Measurements from ENCODE around the gene OLFM2. TPM values are rescaled to one million over a fixed set of nuclear protein-coding genes. Genes with fewer than 3 reads are reported as not detected.
"Not testable (repeated sequence)": the region's sequence is repeated elsewhere in the genome, so short reads cannot be mapped to it uniquely, and the experiment has no call there.

Gene OLFM2
- total RNA-seq, 1 donor from 2014 or later, result 11.4 TPM

GRCh38 chr19:9848762-9849161 is 87.6 kb downstream of the OLFM2 start:
- Histone ChIP-seq H3K4me1 (peaks cover 11% of the 10 kb centered on the region), H3F3A (ENCODE audit: low read depth) (no peaks in the 10 kb centered on the region), H3K9me3 (ENCODE audit: low read depth) (no peaks in the 10 kb centered on the region), H3K27me3 (no peaks in the 10 kb centered on the region), H3K4me3 (no peak overlapping the region), H2AFZ (replicated peaks) (no peak overlapping the region), H3K36me3 (no peaks in the 10 kb centered on the region), H3K79me2 (ENCODE audit: low read depth) (no peaks in the 10 kb centered on the region), H3K4me2 (no peak overlapping the region), H3K27ac (no peak overlapping the region), H3K9ac (no peak overlapping the region), H4K20me1 (ENCODE audit: low read depth) (peaks cover 28% of the 10 kb centered on the region)
- DNase-seq (ENCODE audit: low spot score), result no peak
- Mint-ChIP-seq H3K4me1 (no peaks in the 10 kb centered on the region), H3K27me3 (ENCODE audit: insufficient read depth, low read depth) (no peaks in the 10 kb centered on the region), H3K36me3 (peaks cover 11% of the 10 kb centered on the region), H3K27ac (no peak overlapping the region), H3K9me3 (no peaks in the 10 kb centered on the region), H3K4me3 (no peak overlapping the region)
- no peak for TF ChIP-seq EZH2phosphoT487 (IDR thresholded peaks at IDR 0.05)
- no peak for TF ChIP-seq EZH2 (IDR thresholded peaks at IDR 0.05)
- no peak for TF ChIP-seq CTCF (IDR thresholded peaks at IDR 0.05)

GRCh38 chr19:9848060-9848459 is 88.3 kb downstream of the OLFM2 start:
- no peaks in the 10 kb centered on the region for H3K79me2 ChIP-seq (ENCODE audit: low read depth)
- peak; percentile 65 for DNase-seq (ENCODE audit: low spot score)
- peaks cover 28% of the 10 kb centered on the region for H4K20me1 ChIP-seq (ENCODE audit: low read depth)
- no peak overlapping the region for H3K4me3 Mint-ChIP-seq
- no peak overlapping the region for H3K27ac Mint-ChIP-seq
- H2AFZ ChIP-seq (replicated peaks), result no peak overlapping the region
- H3K9me3 ChIP-seq (ENCODE audit: low read depth), result no peaks in the 10 kb centered on the region
- H3K36me3 ChIP-seq, result no peaks in the 10 kb centered on the region
- H3K4me1 Mint-ChIP-seq, result no peaks in the 10 kb centered on the region
- no peaks in the 10 kb centered on the region for H3K9me3 Mint-ChIP-seq
- no peaks in the 10 kb centered on the region for H3K27me3 Mint-ChIP-seq (ENCODE audit: insufficient read depth, low read depth)
- TF ChIP-seq CTCF (IDR thresholded peaks at IDR 0.05) (peak; percentile 73), EZH2phosphoT487 (IDR thresholded peaks at IDR 0.05) (no peak), EZH2 (IDR thresholded peaks at IDR 0.05) (no peak)
- H3K9ac ChIP-seq, result no peak overlapping the region
- H3K36me3 Mint-ChIP-seq, result peaks cover 13% of the 10 kb centered on the region
- H3K27me3 ChIP-seq, result no peaks in the 10 kb centered on the region
- H3K4me1 ChIP-seq, result peaks cover 11% of the 10 kb centered on the region
- no peak overlapping the region for H3K4me3 ChIP-seq
- no peaks in the 10 kb centered on the region for H3F3A ChIP-seq (ENCODE audit: low read depth)
- no peak overlapping the region for H3K4me2 ChIP-seq
- no peak overlapping the region for H3K27ac ChIP-seq

DNA sequence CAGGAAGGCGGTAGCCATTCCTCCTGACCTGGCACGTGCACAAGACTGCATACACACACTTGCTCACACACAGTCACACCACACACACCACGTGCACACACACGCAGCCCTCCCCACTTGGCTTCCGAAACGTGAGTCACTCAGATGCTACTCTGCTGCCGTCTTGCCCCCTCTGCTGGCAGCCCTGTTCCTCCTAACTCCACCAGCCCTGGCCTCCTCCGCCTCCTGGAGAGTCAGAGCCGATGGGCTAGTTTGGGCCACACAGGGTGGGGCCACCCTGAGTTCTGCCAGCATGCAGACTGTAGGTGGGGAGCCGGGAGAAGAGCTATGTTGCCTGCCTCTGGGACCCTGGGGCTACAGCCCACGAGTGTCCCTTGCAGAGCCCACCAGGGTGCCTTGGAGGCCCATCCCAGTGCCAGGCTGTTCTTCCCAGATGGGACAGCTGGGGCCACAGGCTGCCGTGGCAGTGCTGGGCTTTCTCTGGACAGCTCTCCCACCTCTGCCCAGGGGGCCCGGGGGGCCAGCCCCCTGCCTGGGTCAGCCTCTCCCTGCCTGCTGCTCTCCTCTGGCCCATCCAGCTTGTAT is 89.1 kb downstream of the OLFM2 start:
- no peak overlapping the region for H3K27ac Mint-ChIP-seq
- H3K4me2 ChIP-seq, result no peak overlapping the region
- H3K79me2 ChIP-seq (ENCODE audit: low read depth), result no peaks in the 10 kb centered on the region
- no peaks in the 10 kb centered on the region for H3K27me3 Mint-ChIP-seq (ENCODE audit: insufficient read depth, low read depth)
- H3K36me3 ChIP-seq, result no peaks in the 10 kb centered on the region
- peak; percentile 56 for DNase-seq (ENCODE audit: low spot score)
- H4K20me1 ChIP-seq (ENCODE audit: low read depth), result peaks cover 28% of the 10 kb centered on the region
- TF ChIP-seq CTCF (IDR thresholded peaks at IDR 0.05) (peak; percentile 48), EZH2phosphoT487 (IDR thresholded peaks at IDR 0.05) (no peak)
- no peak overlapping the region for H3K9ac ChIP-seq
- H3K27ac ChIP-seq, result no peak overlapping the region
- no peaks in the 10 kb centered on the region for H3K9me3 ChIP-seq (ENCODE audit: low read depth)
- no peaks in the 10 kb centered on the region for H3K4me1 Mint-ChIP-seq
- H3F3A ChIP-seq (ENCODE audit: low read depth), result no peaks in the 10 kb centered on the region
- no peaks in the 10 kb centered on the region for H3K9me3 Mint-ChIP-seq
- peaks cover 13% of the 10 kb centered on the region for H3K36me3 Mint-ChIP-seq
- no peak overlapping the region for H3K4me3 Mint-ChIP-seq
- no peak overlapping the region for H3K4me3 ChIP-seq
- H3K27me3 ChIP-seq, result no peaks in the 10 kb centered on the region
- peaks cover 11% of the 10 kb centered on the region for H3K4me1 ChIP-seq
- no peak overlapping the region for H2AFZ ChIP-seq (replicated peaks)

DNA sequence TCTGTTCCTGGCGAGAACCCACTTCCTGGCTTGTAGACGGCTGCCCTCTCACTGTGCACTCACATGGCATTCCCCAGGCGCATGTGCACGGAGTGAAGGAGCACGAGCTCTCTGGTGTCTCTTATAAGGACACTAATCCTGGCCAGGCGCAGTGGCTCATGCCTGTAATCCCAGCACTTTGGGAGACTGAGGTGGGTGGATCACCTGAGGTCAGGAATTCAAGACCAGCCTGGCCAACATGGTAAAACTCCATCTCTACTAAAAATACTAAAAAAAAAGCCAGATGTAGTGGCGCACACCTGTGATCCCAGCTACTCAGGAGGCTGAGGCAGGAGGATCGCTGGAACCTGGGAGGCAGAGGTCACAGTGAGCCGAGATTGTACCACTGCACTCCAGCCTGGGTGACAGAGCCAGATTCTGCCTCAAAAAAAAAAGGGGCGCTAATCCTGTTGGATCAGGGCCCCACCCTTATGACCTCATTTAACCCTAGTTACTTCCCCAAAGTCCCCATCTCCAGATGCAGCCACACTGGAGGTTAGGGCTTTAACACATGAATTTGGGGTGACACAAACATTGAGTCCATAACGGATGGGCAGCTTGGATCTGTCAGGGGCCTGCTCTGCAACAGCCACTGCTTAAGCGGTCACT is 92.6 kb downstream of the OLFM2 start:
- H3K36me3 Mint-ChIP-seq, result peaks cover 25% of the 10 kb centered on the region
- not testable (repeated sequence) for H3K4me3 Mint-ChIP-seq, H3K4me1 ChIP-seq

More for the DNA sequence above, 92.6 kb downstream of the OLFM2 start:
- not testable (repeated sequence) for H3F3A ChIP-seq (ENCODE audit: low read depth); H3K9ac ChIP-seq; H3K4me1 Mint-ChIP-seq; H3K27me3 Mint-ChIP-seq (ENCODE audit: insufficient read depth, low read depth); H3K27ac Mint-ChIP-seq; H3K27me3 ChIP-seq; H3K4me2 ChIP-seq; H3K27ac ChIP-seq; H2AFZ ChIP-seq (replicated peaks); DNase-seq (ENCODE audit: low spot score); H3K9me3 Mint-ChIP-seq; H3K9me3 ChIP-seq (ENCODE audit: low read depth); H3K36me3 ChIP-seq; H3K79me2 ChIP-seq (ENCODE audit: low read depth); H3K4me3 ChIP-seq
- H4K20me1 ChIP-seq (ENCODE audit: low read depth), result peaks cover 26% of the 10 kb centered on the region

All from neural progenitor cell (in vitro differentiated cells).